ENCODE measurements around the gene SLC7A10. TPM values are rescaled to one million over a fixed set of nuclear protein-coding genes. Genes with fewer than 3 reads are reported as not detected.
A peak's percentile ranks its signal among the peaks of the same experiment; 100 is the strongest.

Gene SLC7A10
- total RNA-seq, 2 experiments from 2014 or later, result not detected

DNA sequence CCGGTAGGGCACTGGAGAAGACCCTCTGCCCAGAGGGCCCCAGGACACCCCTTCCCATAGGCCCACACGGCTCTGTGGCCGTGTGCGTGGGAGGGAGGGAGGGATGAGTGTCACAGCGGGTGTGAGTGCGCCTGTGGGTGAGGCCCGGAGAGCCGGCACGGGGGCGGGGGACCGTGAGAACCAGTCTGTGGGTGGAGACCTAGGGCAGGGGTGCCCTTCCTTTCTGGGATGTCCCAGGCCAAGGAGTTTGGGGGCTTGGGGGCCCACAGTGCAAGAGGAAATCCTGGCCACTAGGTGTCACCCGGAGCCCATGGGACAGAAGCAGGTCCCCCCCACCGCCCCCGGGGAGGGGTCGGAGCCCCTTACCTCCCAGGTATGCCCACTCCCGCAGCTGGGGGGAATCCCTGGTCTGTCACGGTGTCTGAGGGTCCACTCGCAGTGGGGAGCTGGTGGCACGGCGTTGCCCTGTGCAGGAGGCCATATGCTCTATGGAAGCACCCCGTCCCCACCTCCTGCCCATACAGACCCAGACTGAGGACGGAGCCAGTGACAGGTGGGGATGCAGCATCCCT lies 16.0 kb upstream of the SLC7A10 start:
- Mint-ChIP-seq H3K4me1 (ENCODE audit: low read depth) (no peaks in the 10 kb centered on the region), H3K4me3 (no peak overlapping the region), H3K27me3 (ENCODE audit: low read depth) (peaks cover 5% of the 10 kb centered on the region), H3K9me3 (peaks cover 3% of the 10 kb centered on the region), H3K36me3 (ENCODE audit: low read depth) (no peaks in the 10 kb centered on the region), H3K27ac (no peak overlapping the region)
- CTCF ChIA-PET, result interaction anchor here (0.8 to 5.2 kb wide), 6 partner anchors 25 to 167 kb away, joined by 3 to 31 read pairs (median 4); no protein-coding TSS in a partner anchor
- intact Hi-C loops (cut with micrococcal nuclease), result loop anchor here (1.0 kb wide), 1 partner anchor 165 kb away; no protein-coding TSS in a partner anchor
- DNase-seq, result no peak

DNA sequence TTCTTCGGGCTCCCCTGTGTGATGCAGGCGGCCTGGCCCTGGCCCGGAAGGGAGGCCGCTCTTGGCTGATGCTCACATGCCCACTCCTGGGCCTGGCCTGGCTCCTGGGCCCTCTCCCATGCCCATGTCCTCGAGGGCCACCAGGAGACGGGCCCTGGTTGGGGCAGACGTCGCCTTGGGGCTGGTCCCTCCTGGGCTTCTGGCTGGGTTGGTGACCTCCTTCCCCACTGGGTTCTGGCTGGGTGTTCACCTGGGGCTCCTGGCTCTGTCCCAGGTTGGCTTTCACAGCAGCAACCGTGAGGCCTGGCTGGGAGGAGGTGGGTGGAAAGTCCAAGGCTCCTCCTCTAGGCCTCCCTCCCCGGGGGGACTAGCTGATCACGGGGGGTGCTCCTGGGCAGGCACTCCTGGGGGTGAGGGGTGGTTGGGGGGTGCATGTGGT lies 15.5 kb upstream of the SLC7A10 start:
- intact Hi-C loops (cut with micrococcal nuclease), result no loop called here
- Mint-ChIP-seq H3K4me3 (no peak overlapping the region), H3K27me3 (ENCODE audit: low read depth) (peaks cover 5% of the 10 kb centered on the region), H3K4me1 (ENCODE audit: low read depth) (no peaks in the 10 kb centered on the region), H3K36me3 (ENCODE audit: low read depth) (no peaks in the 10 kb centered on the region), H3K27ac (no peak overlapping the region), H3K9me3 (no peaks in the 10 kb centered on the region)
- CTCF ChIA-PET, result interaction anchor here (5.2 kb wide), 1 partner anchor 164 kb away, joined by 31 read pairs; no protein-coding TSS in a partner anchor
- DNase-seq, result no peak

DNA sequence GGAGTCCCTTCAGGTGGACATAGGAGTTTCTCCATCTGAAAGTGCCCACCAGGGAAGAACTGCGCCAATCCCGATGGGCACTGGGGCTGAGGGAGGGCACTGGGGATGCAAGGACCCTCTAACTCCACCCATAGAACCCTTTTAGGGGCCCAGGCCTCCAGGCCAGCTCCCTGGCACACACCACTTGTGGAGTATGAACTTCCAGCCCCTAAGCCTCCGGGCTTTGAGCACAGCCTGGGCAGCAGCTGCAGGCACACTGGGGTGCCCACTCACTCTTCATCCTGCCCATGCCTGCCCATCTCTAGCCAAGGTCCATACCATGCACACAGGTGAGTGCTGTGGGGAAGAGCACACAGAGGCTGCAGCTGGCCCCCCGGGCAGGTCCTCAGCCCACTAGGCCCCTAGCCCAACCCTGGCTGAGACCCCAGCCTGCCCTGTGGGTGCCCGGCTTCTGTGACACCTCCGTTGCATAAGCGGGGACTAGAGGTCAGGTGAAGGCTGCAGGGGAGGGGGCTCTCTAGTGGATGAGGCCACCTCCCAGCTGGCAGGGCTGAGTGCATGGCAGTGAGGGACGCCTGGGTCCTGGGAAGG lies 14.6 kb upstream of the SLC7A10 start:
- DNase-seq, result no peak
- H3K36me3 Mint-ChIP-seq (ENCODE audit: low read depth), result no peaks in the 10 kb centered on the region
- H3K27ac Mint-ChIP-seq, result no peak overlapping the region
- H3K27me3 Mint-ChIP-seq (ENCODE audit: low read depth), result peaks cover 5% of the 10 kb centered on the region
- no peaks in the 10 kb centered on the region for H3K9me3 Mint-ChIP-seq
- H3K4me1 Mint-ChIP-seq (ENCODE audit: low read depth), result no peaks in the 10 kb centered on the region
- CTCF ChIA-PET, result interaction anchor here (0.7 to 5.2 kb wide), 2 partner anchors 49 to 165 kb away, joined by 4 to 31 read pairs; no protein-coding TSS in a partner anchor
- H3K4me3 Mint-ChIP-seq, result no peak overlapping the region
- intact Hi-C loops (cut with micrococcal nuclease), result no loop called here

GRCh38 chr19:33239223-33239975 lies 13.7 kb upstream of the SLC7A10 start:
- Mint-ChIP-seq H3K27me3 (ENCODE audit: low read depth) (peaks cover 7% of the 10 kb centered on the region), H3K9me3 (no peaks in the 10 kb centered on the region), H3K4me3 (no peak overlapping the region), H3K4me1 (ENCODE audit: low read depth) (no peaks in the 10 kb centered on the region), H3K27ac (no peak overlapping the region), H3K36me3 (ENCODE audit: low read depth) (no peaks in the 10 kb centered on the region)
- intact Hi-C loops (cut with micrococcal nuclease), result no loop called here
- no peak for DNase-seq
- CTCF ChIA-PET, result interaction anchor here (0.7 to 5.2 kb wide), 2 partner anchors 50 to 166 kb away, joined by 4 to 31 read pairs; no protein-coding TSS in a partner anchor

DNA sequence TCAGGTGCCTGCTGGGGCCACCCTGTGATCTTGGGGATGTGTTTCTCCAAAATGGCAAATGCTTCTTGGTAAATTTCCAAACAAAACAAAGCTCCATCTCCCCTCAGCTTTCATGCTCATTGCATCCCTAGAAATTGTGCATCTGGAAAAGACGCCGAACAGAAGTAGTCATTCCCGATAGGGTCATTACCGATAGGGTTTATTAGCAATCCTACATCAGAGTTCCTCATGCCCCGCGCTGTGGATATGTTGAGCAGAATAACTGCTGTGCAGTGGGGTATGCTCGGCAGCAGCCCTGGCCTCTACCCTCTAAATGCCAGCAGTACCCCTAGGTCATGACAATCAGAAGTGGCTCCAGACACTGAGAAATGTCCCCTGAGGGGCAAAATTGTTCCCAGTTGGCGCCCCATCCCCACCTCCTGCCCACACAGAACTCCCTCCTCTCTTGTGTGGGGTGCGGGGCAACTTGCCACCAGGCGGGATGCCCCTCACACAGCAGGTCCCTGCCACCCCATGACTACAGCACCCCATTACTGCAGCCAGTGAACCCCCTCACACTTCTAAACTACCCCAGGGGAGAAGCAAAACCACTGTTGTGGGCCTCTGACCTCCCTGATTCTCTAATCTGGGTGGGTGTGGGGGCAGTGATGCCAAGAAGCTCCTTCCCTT lies 13.0 kb upstream of the SLC7A10 start:
- no peaks in the 10 kb centered on the region for H3K4me1 Mint-ChIP-seq (ENCODE audit: low read depth)
- H3K36me3 Mint-ChIP-seq (ENCODE audit: low read depth), result no peaks in the 10 kb centered on the region
- no peak overlapping the region for H3K27ac Mint-ChIP-seq
- H3K27me3 Mint-ChIP-seq (ENCODE audit: low read depth), result peaks cover 7% of the 10 kb centered on the region
- no peaks in the 10 kb centered on the region for H3K9me3 Mint-ChIP-seq
- no peak for DNase-seq
- CTCF ChIA-PET, result interaction anchor here (1.1 to 1.5 kb wide), 2 partner anchors 94 to 168 kb away, joined by 3 to 4 read pairs; no protein-coding TSS in a partner anchor
- no peak overlapping the region for H3K4me3 Mint-ChIP-seq
- intact Hi-C loops (cut with micrococcal nuclease), result no loop called here

- H3K27me3 Mint-ChIP-seq (ENCODE audit: low read depth), result peaks cover 4% of the 10 kb centered on the region
- intact Hi-C loops (cut with micrococcal nuclease), result no loop called here
- H3K4me1 Mint-ChIP-seq (ENCODE audit: low read depth), result no peaks in the 10 kb centered on the region
- CTCF ChIA-PET, result interaction anchor here (0.6 to 2.7 kb wide), 13 partner anchors 44 to 905 kb away, joined by 3 to 27 read pairs (median 4); no protein-coding TSS in a partner anchor
- no peak overlapping the region for H3K4me3 Mint-ChIP-seq
- H3K36me3 Mint-ChIP-seq (ENCODE audit: low read depth), result no peaks in the 10 kb centered on the region
- DNase-seq, result no peak
- H3K9me3 Mint-ChIP-seq, result no peaks in the 10 kb centered on the region
- no peak overlapping the region for H3K27ac Mint-ChIP-seq
These were observed 11.2 kb upstream of the SLC7A10 start for GRCh38 chr19:33236696-33237390.

DNA sequence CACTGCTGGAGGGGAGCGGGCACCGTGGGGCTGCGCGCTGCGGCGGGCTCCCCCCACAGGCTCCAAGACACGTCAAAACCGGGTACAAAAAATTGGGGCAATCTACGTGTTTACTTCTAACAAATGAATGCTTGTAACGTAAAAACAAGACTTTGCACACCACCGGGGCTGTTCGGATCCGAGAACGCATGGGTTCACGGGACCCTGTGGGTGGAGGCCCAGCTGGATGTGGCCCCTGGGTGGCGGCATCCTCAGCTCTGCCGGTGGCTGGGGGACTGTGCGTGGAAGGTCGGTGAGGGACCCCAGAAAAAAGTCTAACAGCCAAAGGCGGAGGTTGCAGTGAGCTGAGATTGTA lies 10.3 kb upstream of the SLC7A10 start:
- Mint-ChIP-seq H3K27ac (no peak overlapping the region), H3K9me3 (no peaks in the 10 kb centered on the region), H3K27me3 (ENCODE audit: low read depth) (peaks cover 6% of the 10 kb centered on the region), H3K36me3 (ENCODE audit: low read depth) (no peaks in the 10 kb centered on the region), H3K4me3 (no peak overlapping the region), H3K4me1 (ENCODE audit: low read depth) (no peaks in the 10 kb centered on the region)
- CTCF ChIA-PET, result interaction anchor here (0.8 to 2.7 kb wide), 11 partner anchors 51 to 194 kb away, joined by 3 to 27 read pairs (median 3); no protein-coding TSS in a partner anchor
- DNase-seq, result no peak
- intact Hi-C loops (cut with micrococcal nuclease), result loop anchor here (1.0 to 2.0 kb wide), 3 partner anchors 67 to 535 kb away; partner anchors contain the start of gene CEBPA

- intact Hi-C loops (cut with micrococcal nuclease), result loop anchor here (1.0 to 2.0 kb wide), 3 partner anchors 67 to 535 kb away; partner anchors contain the start of gene CEBPA
- no peaks in the 10 kb centered on the region for H3K9me3 Mint-ChIP-seq
- CTCF ChIA-PET, result interaction anchor here (0.6 to 2.7 kb wide), 11 partner anchors 50 to 195 kb away, joined by 3 to 27 read pairs (median 3); no protein-coding TSS in a partner anchor
- peak; percentile 81 for DNase-seq
- H3K27me3 Mint-ChIP-seq (ENCODE audit: low read depth), result peaks cover 11% of the 10 kb centered on the region
- no peak overlapping the region for H3K4me3 Mint-ChIP-seq
- H3K27ac Mint-ChIP-seq, result no peak overlapping the region
- H3K36me3 Mint-ChIP-seq (ENCODE audit: low read depth), result no peaks in the 10 kb centered on the region
- H3K4me1 Mint-ChIP-seq (ENCODE audit: low read depth), result no peaks in the 10 kb centered on the region
These were observed 9.8 kb upstream of the SLC7A10 start for GRCh38 chr19:33235269-33235995.

DNA sequence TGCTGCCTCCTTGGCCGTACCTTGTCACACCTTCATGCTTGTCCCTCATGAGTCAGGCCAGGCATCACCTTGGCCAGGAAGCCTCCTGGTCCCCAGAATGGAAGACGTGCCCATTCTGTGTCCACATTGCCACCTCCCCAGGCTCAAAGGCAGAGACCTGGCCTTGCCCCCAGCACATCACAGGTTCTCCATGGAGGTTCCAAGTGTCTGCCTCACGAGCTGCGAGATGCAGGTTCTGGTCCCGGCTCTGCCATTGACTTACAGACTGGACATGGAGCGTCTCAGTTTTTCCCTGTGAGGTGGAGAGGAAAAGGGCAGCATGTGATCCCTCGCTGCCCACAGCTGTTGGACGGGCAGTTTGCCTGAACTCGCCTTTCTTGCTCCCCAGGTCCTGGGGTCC lies 9.1 kb upstream of the SLC7A10 start:
- Mint-ChIP-seq H3K36me3 (ENCODE audit: low read depth) (no peaks in the 10 kb centered on the region), H3K9me3 (no peaks in the 10 kb centered on the region), H3K4me1 (ENCODE audit: low read depth) (no peaks in the 10 kb centered on the region), H3K4me3 (no peak overlapping the region), H3K27me3 (ENCODE audit: low read depth) (peaks cover 15% of the 10 kb centered on the region), H3K27ac (no peak overlapping the region)
- intact Hi-C loops (cut with micrococcal nuclease), result loop anchor here (1.0 to 2.0 kb wide), 3 partner anchors 68 to 536 kb away; partner anchors contain the start of gene CEBPA
- CTCF ChIA-PET, result interaction anchor here (0.8 to 2.7 kb wide), 5 partner anchors 52 to 181 kb away, joined by 3 to 27 read pairs (median 5); no protein-coding TSS in a partner anchor
- no peak for DNase-seq

DNA sequence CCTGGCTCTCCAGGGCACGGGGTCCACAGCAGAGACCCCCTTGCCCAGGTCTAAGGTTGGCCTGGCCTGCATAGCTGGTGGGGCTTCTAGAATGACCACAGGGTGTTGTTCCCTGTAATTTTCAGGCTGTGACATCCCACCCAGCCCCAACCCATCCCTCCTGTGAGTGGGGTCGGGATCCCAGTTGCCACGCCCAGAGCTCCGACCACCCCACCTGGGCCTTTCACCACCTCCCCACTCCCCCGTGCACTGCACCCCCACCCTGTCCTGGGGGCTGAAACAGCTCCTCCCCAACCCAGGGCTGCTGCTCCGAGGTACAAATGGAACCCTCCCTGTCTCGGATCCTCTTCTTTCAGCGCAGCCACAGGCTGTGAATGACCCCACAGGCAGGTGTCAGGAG lies 8.4 kb upstream of the SLC7A10 start:
- no peaks in the 10 kb centered on the region for H3K36me3 Mint-ChIP-seq (ENCODE audit: low read depth)
- CTCF ChIA-PET, result interaction anchor here (0.6 to 2.7 kb wide), 3 partner anchors 139 to 538 kb away, joined by 3 to 27 read pairs (median 3); partner anchors contain the start of gene CEBPG
- no peak overlapping the region for H3K4me3 Mint-ChIP-seq
- no peaks in the 10 kb centered on the region for H3K4me1 Mint-ChIP-seq (ENCODE audit: low read depth)
- DNase-seq, result no peak
- no peak overlapping the region for H3K27ac Mint-ChIP-seq
- H3K27me3 Mint-ChIP-seq (ENCODE audit: low read depth), result peaks cover 17% of the 10 kb centered on the region
- intact Hi-C loops (cut with micrococcal nuclease), result loop anchor here (2.0 kb wide), 2 partner anchors 69 to 537 kb away; partner anchors contain the start of gene CEBPA
- no peaks in the 10 kb centered on the region for H3K9me3 Mint-ChIP-seq

Data from activated naive CD4-positive, alpha-beta T cell treated with anti-CD3 and anti-CD28 coated beads for 36 hours (primary cell).